ENCODE data around the gene DNAJC5G.

DNA sequence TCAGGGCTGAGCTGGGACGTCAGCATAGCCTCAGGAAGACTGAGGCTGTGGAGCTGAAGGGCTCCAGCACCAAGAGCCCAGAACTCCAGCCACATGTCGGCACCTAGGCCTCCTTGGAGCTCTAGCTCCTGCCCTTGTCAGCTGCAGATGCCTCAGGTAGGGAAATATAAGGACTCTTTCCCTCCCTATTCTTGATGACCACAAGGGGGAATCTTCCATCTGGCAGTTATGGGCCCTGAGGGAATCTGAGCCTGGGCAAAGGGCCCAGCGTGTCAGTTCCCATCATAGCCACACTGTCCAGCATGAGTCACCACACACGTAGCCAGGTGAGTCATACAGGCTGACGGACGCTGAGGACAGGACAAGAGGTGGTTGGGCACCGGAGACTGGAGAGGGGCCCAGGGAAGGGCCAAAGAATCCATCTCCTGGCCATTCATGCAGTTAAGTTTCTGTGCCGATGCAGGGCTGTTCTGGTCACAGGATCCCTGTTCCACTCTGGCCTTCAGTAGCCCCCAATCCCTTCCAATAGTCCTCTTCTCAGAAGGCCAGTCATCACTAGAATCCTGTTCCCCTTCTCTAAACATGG lies 45.8 kb downstream of the DNAJC5G start:
- TF ChIP-seq, protein P1, sequence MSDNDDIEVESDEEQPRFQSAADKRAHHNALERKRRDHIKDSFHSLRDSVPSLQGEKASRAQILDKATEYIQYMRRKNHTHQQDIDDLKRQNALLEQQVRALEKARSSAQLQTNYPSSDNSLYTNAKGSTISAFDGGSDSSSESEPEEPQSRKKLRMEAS (IDR thresholded peaks at IDR 0.05; ENCODE audit: insufficient read depth, insufficient read length), result no peak
- TF ChIP-seq, protein P2, sequence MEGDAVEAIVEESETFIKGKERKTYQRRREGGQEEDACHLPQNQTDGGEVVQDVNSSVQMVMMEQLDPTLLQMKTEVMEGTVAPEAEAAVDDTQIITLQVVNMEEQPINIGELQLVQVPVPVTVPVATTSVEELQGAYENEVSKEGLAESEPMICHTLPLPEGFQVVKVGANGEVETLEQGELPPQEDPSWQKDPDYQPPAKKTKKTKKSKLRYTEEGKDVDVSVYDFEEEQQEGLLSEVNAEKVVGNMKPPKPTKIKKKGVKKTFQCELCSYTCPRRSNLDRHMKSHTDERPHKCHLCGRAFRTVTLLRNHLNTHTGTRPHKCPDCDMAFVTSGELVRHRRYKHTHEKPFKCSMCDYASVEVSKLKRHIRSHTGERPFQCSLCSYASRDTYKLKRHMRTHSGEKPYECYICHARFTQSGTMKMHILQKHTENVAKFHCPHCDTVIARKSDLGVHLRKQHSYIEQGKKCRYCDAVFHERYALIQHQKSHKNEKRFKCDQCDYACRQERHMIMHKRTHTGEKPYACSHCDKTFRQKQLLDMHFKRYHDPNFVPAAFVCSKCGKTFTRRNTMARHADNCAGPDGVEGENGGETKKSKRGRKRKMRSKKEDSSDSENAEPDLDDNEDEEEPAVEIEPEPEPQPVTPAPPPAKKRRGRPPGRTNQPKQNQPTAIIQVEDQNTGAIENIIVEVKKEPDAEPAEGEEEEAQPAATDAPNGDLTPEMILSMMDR (IDR thresholded peaks at IDR 0.05; ENCODE audit: extremely low read depth in 1 of 2, insufficient read depth in 1 of 2, low read depth in 1 of 2, low read length in 2 of 2), result peak; percentile 49 to 57

All from endothelial cell of umbilical vein (primary cell).